GM19452 (cell line): Measurements from ENCODE around the gene NT5DC4.
A peak's percentile ranks its signal among the peaks of the same experiment; 100 is the strongest.

ENCODE experiments used
- ATAC-seq: cut with Tn5 transposase; IDR thresholded peaks from one replicate; pipeline ENCODE4 v1.9.1; 2021; ENCODE audit not compliant: unreplicated experiment

The NT5DC4 gene

DNA sequence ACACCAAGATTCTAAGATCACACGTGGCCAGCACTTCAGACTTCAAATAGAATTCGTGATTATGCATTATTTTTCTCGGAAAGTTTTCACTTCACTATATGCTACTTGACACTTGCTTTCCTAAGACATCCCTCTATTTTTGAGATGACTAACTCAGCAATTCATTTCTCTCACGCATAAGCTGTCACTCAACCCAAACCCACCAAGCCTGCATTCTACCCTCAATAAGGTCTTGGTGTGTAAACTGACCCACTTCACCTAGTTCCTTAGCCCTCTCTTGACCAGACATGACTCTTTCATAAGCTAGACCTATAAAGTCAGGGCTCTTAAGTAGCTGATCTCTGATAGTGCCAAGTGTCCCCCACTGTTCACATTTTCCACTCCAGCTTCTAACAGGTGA is 31.8 kb downstream of the NT5DC4 start:
- no peak for ATAC-seq

DNA sequence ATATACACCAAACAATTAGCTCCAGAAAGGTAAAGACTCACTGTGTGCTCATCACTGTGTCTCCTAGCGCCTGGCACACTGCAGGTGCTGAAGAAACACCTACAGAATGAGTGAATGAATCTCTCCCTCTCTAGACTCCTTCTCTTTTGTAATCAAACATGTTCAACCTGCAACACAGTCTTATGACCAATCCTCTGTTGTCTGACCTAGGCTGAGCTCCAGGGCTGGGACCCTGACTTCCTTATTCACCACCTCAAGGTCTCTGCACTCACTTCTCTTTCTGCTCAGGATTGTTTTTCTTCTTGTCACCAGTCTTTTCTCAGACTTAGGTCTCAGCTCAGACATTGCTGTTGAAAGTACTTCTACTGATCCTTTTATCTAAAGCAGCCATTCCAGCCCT is 33.7 kb downstream of the NT5DC4 start:
- ATAC-seq, result no peak

DNA sequence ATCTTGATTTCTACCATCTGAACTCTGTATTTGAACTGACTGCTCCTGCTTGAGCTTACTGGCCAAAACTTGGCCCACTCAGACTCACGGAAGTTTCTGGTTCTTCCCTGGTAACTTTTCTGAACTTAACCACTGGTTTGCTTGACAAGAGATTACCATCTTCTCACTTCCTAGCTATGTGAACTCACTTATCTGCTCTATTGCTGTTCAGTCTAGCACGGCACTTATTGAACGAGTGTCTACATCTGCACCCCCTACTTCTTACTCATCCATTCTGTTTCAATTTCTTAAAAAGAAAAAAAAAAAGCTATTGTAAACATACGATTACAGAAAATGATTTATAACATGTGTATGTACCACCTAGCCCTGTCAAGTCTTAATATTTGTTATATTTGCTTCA is 34.6 kb downstream of the NT5DC4 start:
- no peak for ATAC-seq

DNA sequence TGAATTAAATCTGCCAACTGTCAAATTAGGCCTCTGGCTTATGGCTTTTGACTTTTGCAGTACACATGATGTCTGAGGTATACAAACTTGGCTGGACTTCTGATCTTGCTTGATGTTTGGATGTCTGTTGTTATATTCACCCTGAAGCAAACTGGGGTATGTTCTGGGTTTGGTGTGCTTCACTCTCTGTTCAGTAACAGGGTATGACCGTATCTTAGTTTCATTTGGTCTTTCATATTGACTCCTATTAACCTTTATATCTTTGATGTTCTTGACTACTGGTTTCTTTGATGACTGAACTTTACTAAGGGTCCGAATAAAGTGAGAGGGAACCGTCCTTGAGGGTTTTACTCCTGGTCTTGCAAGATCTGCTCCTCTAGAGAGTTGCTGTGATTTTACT is 35.4 kb downstream of the NT5DC4 start:
- ATAC-seq, result no peak

DNA sequence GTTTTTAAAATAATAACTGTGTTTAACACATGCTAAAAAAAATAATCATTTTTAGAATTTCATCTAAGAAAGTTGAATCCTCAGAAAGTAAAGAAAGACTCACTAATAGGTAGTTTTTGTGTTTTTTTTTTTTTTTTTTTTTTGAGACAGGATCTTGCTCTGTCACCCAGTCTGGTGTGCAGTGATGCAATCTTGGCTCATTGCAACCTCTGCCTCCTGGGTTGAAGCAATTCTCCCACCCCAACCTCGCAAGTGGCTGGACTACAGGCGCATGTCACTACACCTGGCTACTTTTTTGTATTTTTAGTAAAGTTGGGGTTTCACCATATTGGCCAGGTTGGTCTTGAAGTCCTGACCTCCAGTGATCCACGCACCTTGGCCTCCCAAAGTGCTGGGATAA is 36.4 kb downstream of the NT5DC4 start:
- ATAC-seq, result no peak

DNA sequence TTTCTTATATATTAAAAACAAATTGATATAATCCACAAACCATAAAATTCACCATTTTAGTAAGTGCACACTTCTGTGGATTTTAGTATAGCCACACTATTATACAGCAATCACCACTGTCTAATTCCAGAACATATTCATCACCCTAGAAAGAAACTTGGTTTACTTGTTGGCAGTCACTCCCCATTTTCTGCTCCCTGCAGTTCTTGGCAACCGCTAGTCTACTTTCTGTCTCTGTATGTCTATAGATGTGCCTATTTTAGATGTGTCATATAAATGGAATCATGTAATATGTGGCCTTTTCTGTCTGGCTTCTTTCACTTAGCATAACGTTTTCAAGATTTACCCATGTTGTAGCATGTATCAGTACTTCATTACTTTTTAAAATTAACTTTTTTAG is 37.9 kb downstream of the NT5DC4 start:
- ATAC-seq, result no peak

DNA sequence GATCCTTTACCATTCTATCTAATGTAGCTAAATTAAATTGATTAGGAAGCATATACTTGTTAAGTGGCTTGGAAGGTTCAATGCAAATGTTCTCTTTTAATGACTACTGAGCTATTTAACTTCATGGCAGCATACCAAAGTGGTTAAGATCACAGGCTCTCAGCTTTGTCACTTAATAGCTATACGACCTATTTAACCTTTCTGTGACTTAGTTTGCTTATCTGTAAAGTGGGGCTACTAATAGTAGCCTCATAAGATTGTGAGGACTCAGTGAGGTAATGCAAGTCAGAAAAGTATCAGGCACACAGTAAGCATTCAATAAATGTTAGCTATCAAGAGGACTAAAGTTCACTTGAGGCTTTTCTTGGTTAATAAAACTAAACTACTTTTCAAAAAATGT is 39.3 kb downstream of the NT5DC4 start:
- ATAC-seq, result no peak

DNA sequence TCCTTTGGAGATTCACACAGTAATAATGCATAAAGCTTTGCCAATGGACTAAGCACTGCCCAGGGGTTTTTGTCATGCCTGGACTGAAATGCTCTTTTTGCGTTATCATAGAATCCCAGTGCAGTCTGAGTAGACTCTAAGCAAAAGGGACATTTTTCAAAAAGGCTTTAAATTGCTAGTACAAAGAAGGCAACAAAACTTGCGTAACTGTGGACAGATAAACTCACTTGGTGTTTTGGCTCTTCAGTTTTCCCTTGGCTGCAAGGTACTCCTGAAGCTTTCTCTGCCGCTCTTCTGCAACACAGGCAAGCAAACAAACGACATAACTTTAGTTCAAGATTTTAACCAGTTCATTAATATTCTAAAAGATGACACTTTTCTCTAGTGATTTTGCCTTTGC is 41.5 kb downstream of the NT5DC4 start:
- no peak for ATAC-seq

DNA sequence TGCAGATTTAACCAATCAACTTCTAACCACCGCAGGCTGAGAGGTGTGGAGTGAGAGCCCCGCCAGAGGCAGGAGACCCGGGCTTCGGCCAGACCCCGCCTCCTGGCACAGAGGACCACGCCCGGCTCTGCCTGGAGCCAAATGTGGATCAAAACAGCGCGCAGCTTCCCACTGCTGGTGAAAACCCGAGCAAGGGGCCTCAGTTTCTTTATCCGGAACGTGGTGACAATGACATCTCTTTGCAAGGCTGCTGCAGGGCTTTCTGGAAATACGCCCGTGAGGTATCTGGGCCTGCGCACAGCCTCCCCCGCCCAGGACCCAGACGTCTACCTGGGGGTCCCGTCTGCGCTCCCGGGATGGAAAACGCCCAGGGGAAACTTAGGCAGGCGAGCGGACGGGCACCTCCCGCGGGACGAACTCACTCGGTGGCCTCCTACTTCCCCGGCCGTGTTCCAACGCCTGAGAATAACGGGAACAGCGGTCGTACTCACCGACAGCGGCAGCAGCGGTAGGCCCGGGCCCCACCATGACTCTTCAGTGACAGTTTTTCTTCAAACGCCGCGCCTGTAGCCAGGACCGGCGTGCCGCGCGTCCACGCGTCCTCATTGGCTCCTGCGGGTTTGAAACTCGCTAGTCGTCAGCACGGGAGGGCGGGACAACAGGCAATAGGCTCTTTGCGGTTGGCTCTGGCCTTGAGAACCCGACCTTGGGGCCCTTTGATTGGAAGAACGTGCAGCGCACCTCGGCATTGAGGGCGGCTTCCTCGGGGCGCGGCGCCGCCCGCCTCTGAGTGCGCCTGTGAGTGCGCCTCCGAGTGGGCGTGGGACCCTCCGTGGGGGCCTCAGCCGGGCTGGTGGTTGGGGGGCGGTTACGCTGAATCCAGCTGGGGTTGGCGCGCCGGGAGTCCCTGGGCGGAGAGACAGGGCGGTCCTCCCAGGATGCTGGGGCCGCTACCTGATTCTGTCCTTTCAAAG is 43.5 kb downstream of the NT5DC4 start, which contains the start of gene CKAP2L:
Gene CKAP2L (minus strand): TSS at position 539 of the 974 bp plus-strand sequence. CDS start 11 bp downstream, at position 528.
- ATAC-seq, result peak; percentile 99

DNA sequence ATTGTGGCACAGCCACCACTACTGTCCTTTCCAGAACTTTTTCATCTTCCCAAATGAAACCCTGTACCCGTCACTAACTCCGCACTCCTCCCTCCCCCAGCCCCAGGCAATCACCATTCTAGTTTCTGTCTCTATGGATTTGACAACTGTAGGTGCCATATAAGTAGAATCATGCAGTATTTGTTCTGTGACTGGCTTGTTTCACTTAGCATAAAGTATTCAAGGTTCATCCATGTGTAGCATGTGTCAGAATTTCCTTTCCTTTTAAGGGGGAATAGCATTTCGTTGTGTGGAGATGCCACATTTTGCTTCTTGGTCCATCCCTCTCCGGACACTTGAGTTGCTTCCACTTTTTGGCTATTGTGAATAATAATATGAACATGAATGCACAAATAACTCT is 44.4 kb downstream of the NT5DC4 start:
- ATAC-seq, result no peak

DNA sequence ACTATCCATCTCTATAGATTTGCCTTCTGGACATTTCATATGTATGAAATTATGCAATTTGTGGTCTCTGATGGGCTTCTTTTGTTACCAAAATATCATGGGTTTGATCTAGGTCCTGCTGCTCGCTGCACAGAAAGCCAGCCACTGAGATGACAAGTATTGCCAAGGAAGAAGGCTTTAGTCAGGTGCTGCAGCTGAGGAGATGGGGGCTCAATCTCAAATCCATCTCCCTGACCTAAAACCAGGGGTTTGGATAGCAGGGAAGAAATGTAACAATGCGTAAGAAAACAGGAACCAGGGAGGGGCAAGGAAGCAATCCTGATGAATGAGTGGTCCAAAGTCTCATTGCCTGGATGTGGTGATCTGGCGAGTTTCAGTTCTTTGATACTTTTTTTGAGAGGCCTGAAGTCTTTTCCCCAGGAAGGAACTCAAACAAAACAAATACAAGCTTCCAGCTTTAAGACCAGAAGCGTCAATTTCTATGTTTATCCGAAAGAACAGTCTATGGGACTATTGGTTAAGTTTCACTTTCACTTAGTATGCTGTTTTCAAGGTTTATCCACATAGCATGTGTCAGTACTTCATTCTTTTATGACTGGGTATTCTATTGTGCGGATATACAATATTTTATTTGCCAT is 47.0 kb downstream of the NT5DC4 start:
- no peak for ATAC-seq

DNA sequence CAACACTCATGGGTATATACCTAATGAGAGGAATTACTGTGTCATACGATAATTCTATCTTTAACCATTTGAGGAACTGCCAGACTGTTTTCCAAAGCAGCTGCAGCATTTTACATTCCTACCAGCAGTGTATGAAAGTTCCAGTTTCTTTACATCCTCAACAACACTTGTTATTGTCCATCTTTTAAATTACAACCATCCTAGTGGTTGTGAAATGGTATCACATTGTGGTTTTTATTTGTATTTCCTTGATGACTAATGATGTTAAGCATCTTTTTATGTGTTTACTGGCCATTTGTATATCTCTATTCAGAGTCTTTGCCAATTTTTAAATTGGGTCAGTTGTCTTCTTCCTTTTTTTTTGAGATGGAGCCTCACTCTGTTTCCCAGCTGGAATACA is 47.6 kb downstream of the NT5DC4 start:
- ATAC-seq, result no peak

DNA sequence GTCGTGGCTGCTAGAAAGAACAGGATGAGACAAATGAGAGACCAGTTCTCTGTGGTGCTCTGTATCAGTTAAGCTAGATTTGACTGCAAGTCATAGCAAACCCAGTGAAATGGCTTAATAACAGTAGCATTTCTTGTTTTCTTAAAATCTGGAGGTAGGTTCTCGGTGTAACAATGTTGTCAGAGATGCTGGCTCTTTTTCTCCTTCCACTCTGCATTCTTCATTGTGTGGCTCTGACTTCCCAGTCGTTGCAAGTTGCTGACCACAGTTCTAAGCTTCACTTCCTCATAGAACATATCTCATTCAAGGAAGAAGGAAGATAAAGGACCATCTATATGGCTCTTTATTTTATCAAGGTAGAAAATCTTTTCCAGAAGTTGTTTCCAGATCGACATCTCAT is 51.5 kb downstream of the NT5DC4 start:
- ATAC-seq, result no peak

DNA sequence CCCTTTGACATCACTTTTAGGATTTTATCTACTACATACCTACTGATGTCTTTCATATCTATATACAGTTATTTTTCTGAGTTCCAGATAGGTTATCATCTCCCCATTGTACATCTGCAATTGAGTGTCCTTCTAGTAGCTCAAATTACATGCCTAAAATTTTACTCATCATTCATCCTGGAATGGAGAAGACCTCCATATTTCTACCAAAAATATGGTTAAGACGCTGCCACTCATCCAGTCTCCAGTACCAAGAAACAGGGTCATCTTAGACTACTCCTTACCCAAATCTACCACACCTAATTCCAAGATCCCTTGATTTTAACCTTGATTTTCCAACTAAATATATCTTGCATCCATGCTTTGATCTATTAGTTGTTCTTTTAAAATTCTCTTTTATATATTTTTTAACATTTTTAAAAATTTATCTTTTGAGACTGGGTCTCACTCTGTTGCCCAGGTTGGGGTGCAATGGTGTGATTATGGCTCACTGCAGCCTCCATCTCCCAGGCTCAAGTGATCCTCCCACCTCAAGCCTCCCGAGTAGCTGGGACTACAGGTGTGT is 52.2 kb downstream of the NT5DC4 start:
- ATAC-seq, result no peak

DNA sequence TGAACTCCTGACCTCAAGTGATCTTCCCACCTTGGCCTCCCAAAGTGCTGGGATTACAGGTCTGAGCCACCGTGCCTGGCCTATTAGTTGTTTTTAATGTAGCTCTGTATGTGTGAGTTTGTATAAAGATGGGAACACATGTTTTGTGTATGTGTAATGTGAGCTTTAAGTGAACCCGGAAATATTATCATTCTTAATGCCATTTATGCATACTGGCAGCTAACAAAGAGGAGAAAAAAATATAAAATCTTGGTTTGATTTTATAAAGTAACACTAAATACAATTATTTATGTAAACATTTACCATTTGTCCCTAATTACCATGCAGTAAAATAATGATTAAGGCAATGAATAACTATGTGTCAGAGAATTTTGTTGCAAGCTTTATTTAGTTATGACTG is 52.7 kb downstream of the NT5DC4 start:
- no peak for ATAC-seq

DNA sequence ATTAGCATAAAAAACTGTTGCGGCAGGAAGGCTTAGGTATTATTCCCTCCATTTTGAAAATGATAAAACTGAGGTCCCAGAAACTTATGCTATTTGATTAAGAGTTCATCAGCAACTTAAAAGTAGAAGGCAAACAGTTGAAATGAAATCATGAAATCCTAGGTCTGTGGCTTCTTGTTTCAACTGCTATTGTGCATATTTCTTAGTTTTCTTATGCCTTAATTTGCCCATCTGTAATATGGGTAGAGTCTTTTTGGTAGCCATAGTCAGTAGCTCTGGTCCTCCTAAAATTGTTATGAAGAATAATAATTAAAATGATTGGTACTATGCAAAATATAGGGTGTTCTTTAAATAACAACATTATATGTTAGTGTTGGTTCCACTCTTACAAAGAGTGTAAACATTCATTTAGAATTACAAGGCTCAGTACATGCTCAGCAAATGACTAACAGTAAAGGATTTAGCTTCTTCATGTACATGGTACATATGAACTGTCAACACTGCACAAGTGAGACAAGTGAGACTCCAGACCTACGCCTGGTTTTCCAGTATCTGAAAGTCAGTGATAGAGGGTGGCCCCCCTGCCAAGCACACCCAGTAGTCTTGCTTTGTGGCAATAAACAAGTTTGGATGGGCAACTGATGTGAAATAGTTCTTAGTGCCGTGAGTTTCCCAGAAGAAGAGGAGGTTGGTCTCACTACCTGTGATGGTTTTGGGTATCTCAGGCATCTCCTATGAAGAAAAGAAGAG is 53.9 kb downstream of the NT5DC4 start:
- ATAC-seq, result no peak

DNA sequence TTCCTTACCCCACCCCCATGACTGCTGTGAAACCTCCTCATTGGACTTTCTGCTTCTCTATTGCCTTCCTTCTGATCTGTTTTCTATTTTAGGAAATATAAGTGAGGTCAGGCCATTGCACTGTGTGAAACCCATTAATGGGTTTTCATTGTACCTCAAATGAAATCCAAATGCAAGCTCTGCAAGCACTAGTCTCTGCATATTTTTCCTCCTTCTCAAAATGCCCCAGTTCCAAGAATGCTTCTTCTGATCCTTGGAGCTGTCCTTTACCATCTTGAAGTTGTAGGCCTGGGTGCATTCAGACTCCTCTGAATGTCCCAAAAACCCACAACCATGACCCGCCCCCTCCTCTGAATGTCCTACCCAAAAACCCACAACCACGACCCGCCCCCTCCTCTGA is 55.3 kb downstream of the NT5DC4 start:
- no peak for ATAC-seq

DNA sequence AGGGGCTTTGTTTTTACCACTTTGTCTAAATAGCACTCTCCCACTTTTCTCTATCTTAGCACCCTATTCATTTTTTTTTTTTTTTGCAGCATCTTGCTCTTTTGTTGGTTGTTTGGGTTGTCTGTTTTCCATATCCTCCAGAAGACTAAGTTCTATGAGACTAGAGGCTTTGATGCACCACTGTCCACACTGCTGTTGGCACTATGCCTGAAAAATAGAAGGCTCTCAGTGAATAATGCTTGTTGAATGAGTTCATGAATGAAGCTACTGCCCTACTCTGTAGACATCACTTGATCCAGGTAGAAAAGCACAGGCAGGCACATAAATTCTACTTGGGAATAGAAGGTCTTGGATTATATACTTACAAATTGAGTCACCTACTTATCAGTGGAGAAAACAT is 56.2 kb downstream of the NT5DC4 start:
- no peak for ATAC-seq

DNA sequence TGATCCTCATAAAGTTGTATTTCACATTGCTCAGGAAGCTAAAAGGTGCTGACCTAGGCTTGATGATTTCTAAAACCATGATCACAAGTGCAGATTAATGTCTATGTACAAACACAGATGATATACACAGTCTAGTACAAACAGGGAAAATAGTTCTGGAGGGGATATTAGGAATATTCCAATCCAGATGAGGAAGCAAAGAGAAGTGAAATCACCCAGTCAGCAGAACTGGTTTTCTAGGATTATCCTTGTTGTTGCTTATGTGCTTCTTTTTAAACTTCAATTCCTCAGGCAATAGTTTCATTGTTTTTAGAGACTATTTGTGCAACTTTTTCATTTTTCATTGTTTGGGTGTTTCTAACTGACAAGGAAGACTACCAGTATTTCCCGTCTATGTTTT is 58.8 kb downstream of the NT5DC4 start:
- ATAC-seq, result no peak

DNA sequence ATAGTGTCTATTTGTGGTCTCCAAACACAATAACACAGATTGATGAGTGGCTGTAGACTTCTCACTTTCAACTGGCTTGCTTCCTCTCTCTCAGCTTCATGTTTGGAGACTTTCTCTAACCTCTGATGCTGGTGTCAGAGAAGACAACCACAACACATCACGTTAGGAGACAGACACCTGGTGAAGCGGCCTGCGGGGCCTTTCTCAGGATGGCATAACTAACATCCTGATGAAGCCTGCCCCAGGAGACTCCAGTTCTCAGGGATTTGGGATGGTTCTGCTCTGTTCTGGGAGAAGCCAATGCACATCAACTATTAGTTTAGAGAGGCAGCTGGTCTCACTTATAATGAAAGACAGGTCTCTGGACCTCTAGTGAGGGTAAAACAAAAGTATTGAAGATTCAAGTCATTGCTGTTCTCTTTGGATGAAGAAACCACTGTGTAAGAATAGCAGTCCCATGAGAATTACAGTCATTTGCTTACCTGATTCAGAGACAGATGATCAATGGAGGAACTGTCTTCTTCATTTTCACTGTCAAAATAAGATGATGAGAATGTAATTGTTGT is 61.5 kb downstream of the NT5DC4 start:
- ATAC-seq, result peak; percentile 92

DNA sequence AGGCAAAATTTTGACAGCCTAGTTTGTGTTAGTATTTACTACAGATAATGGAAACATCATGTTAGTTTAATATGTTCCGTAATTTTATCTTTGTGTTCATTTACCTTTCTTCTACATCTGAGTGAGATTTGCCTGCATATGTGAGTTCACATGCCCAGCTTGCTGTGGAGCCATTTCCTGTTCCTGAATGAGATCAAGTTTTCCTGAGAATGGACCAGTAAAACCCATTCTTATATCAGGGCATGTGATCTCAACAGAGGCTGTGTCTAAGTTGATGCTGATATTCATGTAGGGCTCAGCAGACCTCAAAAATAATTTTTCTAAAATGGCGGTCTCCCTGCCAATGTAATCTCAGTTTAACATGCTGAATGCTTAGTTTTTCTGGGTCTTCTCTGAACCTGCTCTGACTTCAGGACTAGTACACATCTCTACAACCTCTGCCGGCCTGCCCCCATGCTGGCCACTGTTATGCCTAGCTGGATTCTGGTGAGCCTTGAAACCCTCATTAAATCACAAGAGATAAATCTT is 62.4 kb downstream of the NT5DC4 start:
- no peak for ATAC-seq
